Calu3 (cell line): ENCODE data around the gene CAPN2. TPM values are rescaled to one million over a fixed set of nuclear protein-coding genes. Genes with fewer than 3 reads are reported as not detected.

Experiments used
- BruUV-seq: library from RNA; stranded (reverse); fragments of 400-500 nt; replicated peaks from 2 replicates; lab custom pipeline; 2021; lab: Mats Ljungman, UMichigan
- CTCF ChIA-PET: fragments of 300-600 bp; sonication (Branson Sonifier 250); formaldehyde crosslinking; loops from one replicate; lab custom pipeline; 2022; ENCODE audit warnings: antibody characterized with exemption; lab: Charles Lee
- DNase-seq: peaks from one replicate; pipeline ENCODE4 v3.0.0; 2022
- H3K27ac Mint-ChIP-seq: one replicate; pipeline ENCODE4 v1.8.0; 2022; ENCODE audit warnings: mixed read lengths; ENCODE audit not compliant: unreplicated experiment
- H3K27me3 Mint-ChIP-seq: one replicate; pipeline ENCODE4 v1.8.0; 2022; ENCODE audit warnings: mixed read lengths; ENCODE audit not compliant: unreplicated experiment
- H3K36me3 Mint-ChIP-seq: one replicate; pipeline ENCODE4 v1.8.0; 2022; ENCODE audit warnings: mild to moderate bottlenecking, moderate library complexity, mixed read lengths; ENCODE audit not compliant: insufficient read depth, unreplicated experiment
- H3K4me1 Mint-ChIP-seq: one replicate; pipeline ENCODE4 v1.8.0; 2022; ENCODE audit warnings: mild to moderate bottlenecking, low read depth, mixed read lengths; ENCODE audit not compliant: unreplicated experiment
- H3K4me3 Mint-ChIP-seq: one replicate; pipeline ENCODE4 v1.8.0; 2022; ENCODE audit warnings: mild to moderate bottlenecking, low read depth, moderate library complexity, mixed read lengths; ENCODE audit not compliant: unreplicated experiment
- H3K9me3 Mint-ChIP-seq: one replicate; pipeline ENCODE4 v1.8.0; 2022; ENCODE audit warnings: low read depth, mixed read lengths; ENCODE audit not compliant: unreplicated experiment
- intact Hi-C: fragments of 100-400 bp; cut with micrococcal nuclease; formaldehyde crosslinking; loops from one replicate; pipeline ENCODE4 v1.10.0; 2022; ENCODE audit not compliant: unreplicated experiment
- total RNA-seq: library from RNA; stranded (reverse); gene quantifications from 2 replicates; pipeline ENCODE4 v1.2.3, GENCODE V29; 2022
- TF ChIP-seq, protein P1 (sequence below): fragments of 200-600 bp; IDR thresholded peaks from one replicate; pipeline ENCODE4 v1.8.0; 2022; ENCODE audit warnings: antibody characterized with exemption; ENCODE audit not compliant: unreplicated experiment

CAPN2 gene
- total RNA-seq, 1 experiment from 2014 or later = 266 TPM

DNA sequence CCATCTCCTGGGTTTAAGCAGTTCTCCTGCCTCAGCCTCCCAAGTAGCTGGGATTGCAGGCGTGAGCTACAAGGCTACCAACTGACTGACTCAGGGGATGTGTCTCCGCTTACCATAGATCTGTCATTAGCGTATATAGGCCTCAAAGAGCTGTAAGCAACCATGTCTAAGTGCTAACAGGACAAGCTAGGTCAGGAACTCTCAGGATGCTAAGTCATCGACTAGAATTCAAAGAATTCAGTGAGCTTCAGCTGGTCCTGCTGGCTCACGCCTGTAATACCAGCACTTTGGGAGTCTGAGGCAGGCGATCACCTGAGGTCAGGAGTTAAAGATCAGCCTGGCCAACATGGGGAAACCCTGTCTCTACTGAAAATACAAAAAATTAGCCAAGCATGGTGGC is 29.5 kb downstream of the CAPN2 start:
- Mint-ChIP-seq H3K36me3 (peaks cover 78% of the 10 kb centered on the region), H3K27me3 (no peaks in the 10 kb centered on the region), H3K4me3 (no peak overlapping the region), H3K4me1 (peaks cover 58% of the 10 kb centered on the region), H3K27ac (peak overlapping the region; percentile 95), H3K9me3 (no peaks in the 10 kb centered on the region)
- BruUV-seq = no TSS peak
- TF ChIP-seq, protein P1, sequence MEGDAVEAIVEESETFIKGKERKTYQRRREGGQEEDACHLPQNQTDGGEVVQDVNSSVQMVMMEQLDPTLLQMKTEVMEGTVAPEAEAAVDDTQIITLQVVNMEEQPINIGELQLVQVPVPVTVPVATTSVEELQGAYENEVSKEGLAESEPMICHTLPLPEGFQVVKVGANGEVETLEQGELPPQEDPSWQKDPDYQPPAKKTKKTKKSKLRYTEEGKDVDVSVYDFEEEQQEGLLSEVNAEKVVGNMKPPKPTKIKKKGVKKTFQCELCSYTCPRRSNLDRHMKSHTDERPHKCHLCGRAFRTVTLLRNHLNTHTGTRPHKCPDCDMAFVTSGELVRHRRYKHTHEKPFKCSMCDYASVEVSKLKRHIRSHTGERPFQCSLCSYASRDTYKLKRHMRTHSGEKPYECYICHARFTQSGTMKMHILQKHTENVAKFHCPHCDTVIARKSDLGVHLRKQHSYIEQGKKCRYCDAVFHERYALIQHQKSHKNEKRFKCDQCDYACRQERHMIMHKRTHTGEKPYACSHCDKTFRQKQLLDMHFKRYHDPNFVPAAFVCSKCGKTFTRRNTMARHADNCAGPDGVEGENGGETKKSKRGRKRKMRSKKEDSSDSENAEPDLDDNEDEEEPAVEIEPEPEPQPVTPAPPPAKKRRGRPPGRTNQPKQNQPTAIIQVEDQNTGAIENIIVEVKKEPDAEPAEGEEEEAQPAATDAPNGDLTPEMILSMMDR = no peak
- CTCF ChIA-PET = interaction anchor here (0.7 to 1.9 kb wide), 4 partner anchors 10 to 30 kb away, joined by 3 to 10 read pairs (median 4); no protein-coding TSS in a partner anchor
- intact Hi-C loops = loop anchor here (2.0 kb wide), 1 partner anchor 27 kb away; no protein-coding TSS in a partner anchor
- no peak for DNase-seq

DNA sequence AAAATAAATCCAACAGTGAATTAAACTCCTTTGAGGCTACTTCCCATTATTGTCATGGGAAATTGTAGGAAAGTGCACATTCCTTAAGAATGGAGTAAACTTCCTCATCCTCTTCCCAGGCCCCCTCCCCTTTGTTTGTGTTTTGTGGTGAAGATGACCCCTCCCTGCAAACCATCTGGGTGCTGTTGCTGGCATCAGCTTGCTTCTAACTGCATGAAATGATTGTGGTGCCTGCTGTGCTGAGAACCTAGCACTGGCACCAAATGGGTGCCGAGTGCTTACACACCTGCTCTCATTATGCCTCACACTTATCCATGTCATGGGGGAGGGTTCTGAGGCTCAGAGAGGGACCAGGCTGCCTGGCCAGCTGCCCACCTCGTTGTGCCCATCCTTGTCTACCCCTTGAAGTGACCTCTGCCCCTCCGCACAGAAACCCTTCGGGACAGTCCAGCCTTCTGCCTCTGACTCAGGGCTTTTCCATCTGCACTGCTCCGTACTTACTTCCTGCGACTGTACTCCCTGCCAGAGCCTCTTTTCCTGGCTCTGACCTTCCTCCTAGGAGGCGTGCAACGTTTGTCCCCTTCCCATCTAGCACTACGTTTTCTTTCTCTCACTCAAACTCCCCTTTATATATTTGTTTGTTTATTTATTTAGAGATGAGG is 30.6 kb downstream of the CAPN2 start:
- H3K36me3 Mint-ChIP-seq = peaks cover 82% of the 10 kb centered on the region

DNA sequence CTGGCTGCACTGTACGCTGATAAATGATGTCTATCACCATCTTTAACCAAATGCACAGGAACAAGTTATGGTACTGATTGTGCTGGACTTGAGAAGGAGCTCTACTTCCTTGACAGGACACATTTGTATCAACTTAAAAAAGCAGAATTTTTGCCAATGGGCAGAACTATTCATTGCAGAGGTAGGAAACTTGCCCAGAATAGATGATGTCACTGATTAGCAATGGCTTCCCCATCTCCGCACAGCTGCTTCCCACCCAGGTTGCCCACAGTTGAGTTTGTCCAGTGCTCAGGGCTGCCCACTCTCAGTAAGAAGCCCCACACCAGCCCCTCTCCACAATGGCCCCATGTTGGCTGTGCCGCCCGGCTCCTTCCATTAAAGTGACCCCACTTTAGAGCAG is 33.4 kb downstream of the CAPN2 start:
- intact Hi-C loops = no loop called here
- BruUV-seq = no TSS peak
- no peak overlapping the region for H3K4me3 Mint-ChIP-seq
- H3K4me1 Mint-ChIP-seq = peaks cover 21% of the 10 kb centered on the region
- H3K36me3 Mint-ChIP-seq = peaks cover 77% of the 10 kb centered on the region
- H3K27me3 Mint-ChIP-seq = no peaks in the 10 kb centered on the region
- no peak for DNase-seq
- CTCF ChIA-PET = interaction anchor here (0.7 to 1.6 kb wide), 4 partner anchors 26 to 195 kb away, joined by 4 to 12 read pairs (median 6); no protein-coding TSS in a partner anchor
- TF ChIP-seq, protein P1 = no peak
- no peaks in the 10 kb centered on the region for H3K9me3 Mint-ChIP-seq
- H3K27ac Mint-ChIP-seq = no peak overlapping the region

More for the DNA sequence above, 30.6 kb downstream of the CAPN2 start:
- DNase-seq = no peak
- no peak overlapping the region for H3K4me3 Mint-ChIP-seq
- CTCF ChIA-PET = interaction anchor here (0.7 kb wide), 1 partner anchor 30 kb away, joined by 3 read pairs; no protein-coding TSS in a partner anchor
- BruUV-seq = no TSS peak
- peaks cover 49% of the 10 kb centered on the region for H3K4me1 Mint-ChIP-seq
- TF ChIP-seq, protein P1 = no peak
- H3K27me3 Mint-ChIP-seq = no peaks in the 10 kb centered on the region
- no peaks in the 10 kb centered on the region for H3K9me3 Mint-ChIP-seq
- peak overlapping the region; percentile 0 for H3K27ac Mint-ChIP-seq
- intact Hi-C loops = no loop called here

DNA sequence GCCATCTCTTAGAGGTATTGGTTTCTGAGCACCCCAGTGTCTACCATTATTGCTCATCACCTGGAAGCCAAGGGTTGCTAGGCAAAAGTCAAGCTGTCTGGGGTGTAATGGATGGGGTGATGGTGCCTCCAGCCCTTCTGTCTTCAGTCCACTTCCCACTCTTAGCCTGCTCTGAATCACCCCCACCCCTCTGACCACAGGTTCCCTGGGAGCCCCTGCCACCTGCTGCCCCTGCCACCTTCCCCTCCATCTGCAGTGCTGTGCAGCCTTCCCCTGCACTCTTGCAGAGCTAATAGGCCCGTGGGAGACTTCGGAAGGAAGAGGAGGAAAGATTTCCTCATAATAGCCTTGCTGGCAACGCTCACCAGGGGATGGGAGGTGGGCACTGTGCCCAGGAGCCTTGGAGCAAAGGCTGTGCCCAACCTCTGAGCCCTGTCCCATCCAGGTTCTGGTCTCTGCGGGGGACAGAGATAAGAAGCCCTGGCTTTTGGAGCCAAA is 35.5 kb downstream of the CAPN2 start:
- peaks cover 8% of the 10 kb centered on the region for H3K4me1 Mint-ChIP-seq
- H3K27me3 Mint-ChIP-seq = no peaks in the 10 kb centered on the region
- TF ChIP-seq, protein P1 = no peak
- peak overlapping the region; percentile 13 for H3K27ac Mint-ChIP-seq
- DNase-seq = no peak
- intact Hi-C loops = loop anchor here (2.0 kb wide), 1 partner anchor 49 kb away; no protein-coding TSS in a partner anchor
- H3K4me3 Mint-ChIP-seq = no peak overlapping the region
- H3K9me3 Mint-ChIP-seq = no peaks in the 10 kb centered on the region
- CTCF ChIA-PET = interaction anchor here (0.7 kb wide), 1 partner anchor 41 kb away, joined by 3 read pairs; no protein-coding TSS in a partner anchor
- no TSS peak for BruUV-seq
- H3K36me3 Mint-ChIP-seq = peaks cover 84% of the 10 kb centered on the region
